Astrocyte (in vitro differentiated cells and primary cell): ENCODE measurements around the gene TWNK. TPM values are rescaled to one million over a fixed set of nuclear protein-coding genes. Genes with fewer than 3 reads are reported as not detected.

Experiments used
- DNase-seq: peaks from one replicate; pipeline ENCODE4 v3.0.0-alpha.2; 2010; ENCODE audit warnings: low read depth
- FAIRE-seq: peaks from 2 replicates; lab custom pipeline; 2011; peaks lifted over from hg19 to GRCh38; lab: Jason Lieb, UNC
- H2AFZ ChIP-seq: 2 replicates; pipeline ENCODE4 v1.6.0; 2012; ENCODE audit warnings: low read depth, low read length, inconsistent platforms
- H3K27ac ChIP-seq: 2 replicates; pipeline ENCODE4 v1.5.1; 2011; ENCODE audit warnings: low read depth, low read length, inconsistent platforms
- H3K27me3 ChIP-seq: 2 replicates; pipeline ENCODE4 v1.6.0; 2011; ENCODE audit warnings: low read length, inconsistent platforms; ENCODE audit not compliant: insufficient read depth
- H3K36me3 ChIP-seq: 2 replicates; pipeline ENCODE4 v1.5.1; 2011; ENCODE audit warnings: low read length, inconsistent platforms; ENCODE audit not compliant: insufficient read depth
- H3K4me1 ChIP-seq: 2 replicates; pipeline ENCODE4 v1.5.1; 2011; ENCODE audit warnings: low read length, inconsistent platforms; ENCODE audit not compliant: insufficient read depth
- H3K4me2 ChIP-seq: 2 replicates; pipeline ENCODE4 v1.6.0; 2012; ENCODE audit warnings: low read length, inconsistent platforms
- H3K4me3 ChIP-seq: 2 replicates; pipeline ENCODE4 v1.5.1; 2011; ENCODE audit warnings: low read depth, mild to moderate bottlenecking, low read length, inconsistent platforms; ENCODE audit not compliant: insufficient read depth
- H3K79me2 ChIP-seq: 2 replicates; pipeline ENCODE4 v1.6.0; 2012; ENCODE audit warnings: mild to moderate bottlenecking, low read length, inconsistent platforms; ENCODE audit not compliant: insufficient read depth
- H3K9ac ChIP-seq: 2 replicates; pipeline ENCODE4 v1.6.0; 2012; ENCODE audit warnings: mild to moderate bottlenecking, low read length, inconsistent platforms
- H3K9me3 ChIP-seq: 2 replicates; pipeline ENCODE4 v1.5.1; 2012; ENCODE audit warnings: low read depth, mild to moderate bottlenecking, low read length, inconsistent platforms; ENCODE audit not compliant: insufficient read depth
- H4K20me1 ChIP-seq: 2 replicates; pipeline ENCODE4 v1.6.0; 2012; ENCODE audit warnings: low read length, inconsistent platforms; ENCODE audit not compliant: insufficient read depth
- H3K27ac Mint-ChIP-seq: one replicate; pipeline ENCODE4 v1.8.0; 2021; ENCODE audit warnings: mild to moderate bottlenecking, mixed read lengths; ENCODE audit not compliant: unreplicated experiment
- H3K27me3 Mint-ChIP-seq: one replicate; pipeline ENCODE4 v1.8.0; 2021; ENCODE audit warnings: low read depth, mixed read lengths; ENCODE audit not compliant: unreplicated experiment
- H3K36me3 Mint-ChIP-seq: one replicate; pipeline ENCODE4 v1.8.0; 2021; ENCODE audit warnings: low read depth, mixed read lengths; ENCODE audit not compliant: unreplicated experiment
- H3K4me1 Mint-ChIP-seq: one replicate; pipeline ENCODE4 v1.8.0; 2021; ENCODE audit warnings: low read depth, mixed read lengths; ENCODE audit not compliant: unreplicated experiment
- H3K4me3 Mint-ChIP-seq: one replicate; pipeline ENCODE4 v1.8.0; 2021; ENCODE audit warnings: mild to moderate bottlenecking, moderate library complexity, mixed read lengths; ENCODE audit not compliant: unreplicated experiment
- H3K9me3 Mint-ChIP-seq: one replicate; pipeline ENCODE4 v1.8.0; 2021; ENCODE audit warnings: mild to moderate bottlenecking, mixed read lengths; ENCODE audit not compliant: unreplicated experiment
- CTCF ChIP-seq: IDR thresholded peaks from 2 replicates; pipeline ENCODE4 v1.5.1; 2011; ENCODE audit warnings: low read depth, mild to moderate bottlenecking, inconsistent platforms, low read length, moderate library complexity; ENCODE audit not compliant: insufficient read depth
- EZH2 ChIP-seq: IDR thresholded peaks from 2 replicates; pipeline ENCODE4 v1.6.1; 2012; ENCODE audit warnings: mild to moderate bottlenecking, low read length, inconsistent platforms; ENCODE audit not compliant: insufficient read depth
- total RNA-seq: library from RNA; stranded (reverse); gene quantifications from 2 replicates; pipeline ENCODE4 v1.2.1, GENCODE V29; 2021

Gene TWNK
- total RNA-seq, 1 donor from 2014 or later: 12.9 TPM

GRCh38 chr10:100995181-100995580 lies 7.8 kb downstream of the TWNK start:
- H3K36me3 ChIP-seq: peaks cover 18% of the 10 kb centered on the region

GRCh38 chr10:100996678-100997359 lies 9.5 kb downstream of the TWNK start:
- Mint-ChIP-seq H3K9me3 (peaks cover 4% of the 10 kb centered on the region), H3K27ac (peak overlapping the region; percentile 53), H3K4me1 (peaks cover 13% of the 10 kb centered on the region), H3K27me3 (no peaks in the 10 kb centered on the region), H3K4me3 (peak overlapping the region; percentile 91), H3K36me3 (peaks cover 7% of the 10 kb centered on the region)
- peaks cover 33% of the 10 kb centered on the region for H3K4me1 ChIP-seq
- H2AFZ ChIP-seq: peak overlapping the region; percentile 82
- no peak overlapping the region for H3K27ac ChIP-seq
- peak overlapping the region; percentile 93 for H3K4me2 ChIP-seq
- FAIRE-seq (no peak), DNase-seq (no peak)
- peaks cover 9% of the 10 kb centered on the region for H4K20me1 ChIP-seq
- H3K9me3 ChIP-seq: no peaks in the 10 kb centered on the region
- no peaks in the 10 kb centered on the region for H3K27me3 ChIP-seq
- H3K4me3 ChIP-seq: peak overlapping the region; percentile 89
- peak overlapping the region; percentile 94 for H3K9ac ChIP-seq
- H3K36me3 ChIP-seq: peaks cover 5% of the 10 kb centered on the region
- TF ChIP-seq CTCF (no peak), EZH2 (no peak)
- peaks cover 26% of the 10 kb centered on the region for H3K79me2 ChIP-seq

More at GRCh38 chr10:100995181-100995580, 7.8 kb downstream of the TWNK start:
- Histone ChIP-seq H3K27me3 (no peaks in the 10 kb centered on the region), H3K9me3 (no peaks in the 10 kb centered on the region), H3K4me3 (no peak overlapping the region), H3K9ac (no peak overlapping the region), H4K20me1 (peaks cover 6% of the 10 kb centered on the region), H3K4me2 (no peak overlapping the region), H3K4me1 (peaks cover 21% of the 10 kb centered on the region), H3K27ac (no peak overlapping the region), H2AFZ (no peak overlapping the region), H3K79me2 (peaks cover 19% of the 10 kb centered on the region)
- no peak for FAIRE-seq
- TF ChIP-seq EZH2: no peak
- TF ChIP-seq CTCF: no peak
- H3K27me3 Mint-ChIP-seq: no peaks in the 10 kb centered on the region
- DNase-seq: no peak
- peaks cover 10% of the 10 kb centered on the region for H3K36me3 Mint-ChIP-seq
- peaks cover 3% of the 10 kb centered on the region for H3K9me3 Mint-ChIP-seq
- peak overlapping the region; percentile 84 for H3K4me3 Mint-ChIP-seq
- peaks cover 4% of the 10 kb centered on the region for H3K4me1 Mint-ChIP-seq
- no peak overlapping the region for H3K27ac Mint-ChIP-seq
